GM12878 (cell line): ENCODE data around the gene KRT7. TPM values are rescaled to one million over a fixed set of nuclear protein-coding genes. Genes with fewer than 3 reads are reported as not detected.
A peak's percentile ranks its signal among the peaks of the same experiment; 100 is the strongest.

ENCODE experiments used
- ATAC-seq: fragments of 200-7000 bp; cut with Tn5 transposase; 3 replicates; pipeline ENCODE4 v1.9.1; 2020; ENCODE audit warnings: mild to moderate bottlenecking, moderate library complexity
- BruUV-seq: library from RNA; stranded (reverse); fragments of 400-500 nt; replicated peaks from 2 replicates; lab custom pipeline; 2021; lab: Mats Ljungman, UMichigan
- CTCF ChIA-PET: fragments of 300-600 bp; sonication (Branson Sonifier 250); formaldehyde crosslinking; extraction: SDS; loops from one replicate; lab custom pipeline; 2021; ENCODE audit warnings: inconsistent platforms; lab: Yijun Ruan, JAX
- POLR2A ChIA-PET: fragments of 350-600 bp; formaldehyde crosslinking; extraction: SDS; loops from one replicate; lab custom pipeline; 2021; ENCODE audit warnings: inconsistent platforms; lab: Charles Lee
- RAD21 ChIA-PET: fragments of 300-600 bp; sonication (Branson Sonifier 250); formaldehyde crosslinking; loops from one replicate; lab custom pipeline; 2023; ENCODE audit warnings: antibody characterized with exemption; ENCODE audit not compliant: unreplicated experiment; lab: Charles Lee
- SMC1A ChIA-PET: fragments of 300-600 bp; sonication (Branson Sonifier 250); formaldehyde crosslinking; loops from one replicate; lab custom pipeline; 2023; ENCODE audit not compliant: unreplicated experiment, uncharacterized antibody; lab: Charles Lee
- DNase-seq: peaks from one replicate; pipeline ENCODE4 v3.0.0-alpha.2; 2011; ENCODE audit warnings: low read depth, low spot score
- FAIRE-seq: peaks from 3 replicates; lab custom pipeline; 2011; peaks lifted over from hg19 to GRCh38; lab: Jason Lieb, UNC
- H2AFZ ChIP-seq: 2 replicates; pipeline ENCODE4 v1.6.0; 2011; ENCODE audit warnings: low read depth, low read length, control low read depth; ENCODE audit not compliant: control insufficient read depth
- H3K27ac ChIP-seq: 2 replicates; pipeline ENCODE4 v1.5.1; 2011; ENCODE audit warnings: control low read depth; ENCODE audit not compliant: control insufficient read depth, insufficient read depth
- H3K27me3 ChIP-seq, 2 experiments: replicated peaks in 1 of 2; 2 replicates each; pipeline versions ENCODE4 v1.6.0 to v1.6.1; 2011; ENCODE audit warnings: low read length in 1 of 2; ENCODE audit not compliant: control insufficient read depth in 2 of 2, insufficient read depth in 2 of 2
- H3K36me3 ChIP-seq, 2 experiments: 2 replicates each; pipeline ENCODE4 v1.5.1; 2011; ENCODE audit warnings: low read length in 1 of 2; ENCODE audit not compliant: control insufficient read depth in 2 of 2, insufficient read depth in 2 of 2
- H3K4me1 ChIP-seq: 2 replicates; pipeline ENCODE4 v1.6.1; 2011; ENCODE audit warnings: mild to moderate bottlenecking, low read length, moderate library complexity, mixed read lengths; ENCODE audit not compliant: control insufficient read depth, insufficient read depth
- H3K4me2 ChIP-seq: 2 replicates; pipeline ENCODE4 v1.6.0; 2011; ENCODE audit warnings: control low read depth; ENCODE audit not compliant: control insufficient read depth, insufficient read depth
- H3K4me3 ChIP-seq: fragments of 200-600 bp; sonication (generic); 2 replicates; pipeline ENCODE4 v1.5.1; 2016
- H3K79me2 ChIP-seq: 2 replicates; pipeline ENCODE4 v1.6.0; 2011; ENCODE audit warnings: low read length; ENCODE audit not compliant: control insufficient read depth, insufficient read depth
- H3K9ac ChIP-seq: 2 replicates; pipeline ENCODE4 v1.8.0; 2011; ENCODE audit warnings: low read length, control low read depth, mixed read lengths; ENCODE audit not compliant: control insufficient read depth, insufficient read depth
- H3K9me3 ChIP-seq: replicated peaks from 3 replicates; pipeline ENCODE4 v1.5.1; 2011; ENCODE audit warnings: mild to moderate bottlenecking, low read length; ENCODE audit not compliant: control insufficient read depth, insufficient read depth
- H4K20me1 ChIP-seq: 2 replicates; pipeline ENCODE4 v1.6.0; 2011; ENCODE audit not compliant: control insufficient read depth, insufficient read depth
- CBX3 ChIP-seq: fragments of 200-600 bp; sonication (generic); IDR thresholded peaks from 2 replicates; pipeline ENCODE4 v1.6.1; 2016; ENCODE audit warnings: low read depth, borderline replicate concordance
- CBX5 ChIP-seq: sonication (generic); IDR thresholded peaks from 2 replicates; pipeline ENCODE4 v1.6.1; 2016; ENCODE audit warnings: low read depth, moderate library complexity, mild to moderate bottlenecking, inconsistent platforms
- EZH2 ChIP-seq: IDR thresholded peaks from 2 replicates; pipeline ENCODE4 v1.6.1; 2012; ENCODE audit warnings: low read depth, mild to moderate bottlenecking, control low read depth, inconsistent platforms, low read length, borderline replicate concordance; ENCODE audit not compliant: control insufficient read depth
- IKZF2 ChIP-seq, 2 experiments: fragments of 450-650 bp; IDR thresholded peaks; 2 replicates each; pipeline ENCODE4 v1.6.1; 2017; ENCODE audit warnings: mild to moderate bottlenecking in 2 of 2, moderate library complexity in 2 of 2
- MXI1 ChIP-seq: fragments of 150-350 bp; IDR thresholded peaks from 2 replicates; pipeline ENCODE4 v1.6.1; 2011; ENCODE audit warnings: low read depth, mild to moderate bottlenecking, inconsistent platforms, low read length, improper control_type of control experiment
- NRF1 ChIP-seq: conservative IDR thresholded peaks from 2 replicates; pipeline ENCODE4 v1.6.1; 2011; ENCODE audit warnings: mild to moderate bottlenecking, low read depth, low read length, improper control_type of control experiment
- POLR2AphosphoS2 ChIP-seq: IDR thresholded peaks from 2 replicates; pipeline ENCODE4 v1.6.1; 2011; ENCODE audit warnings: low read depth, mild to moderate bottlenecking, low read length, improper control_type of control experiment, moderate library complexity
- STAT3 ChIP-seq: IDR thresholded peaks from 2 replicates; pipeline ENCODE4 v1.6.1; 2011; ENCODE audit warnings: low read depth, low read length, improper control_type of control experiment
- TARDBP ChIP-seq: IDR thresholded peaks from 2 replicates; pipeline ENCODE4 v1.6.1; 2016; ENCODE audit warnings: borderline replicate concordance
- TCF3 ChIP-seq: IDR thresholded peaks from 2 replicates; pipeline ENCODE4 v1.6.1; 2012; ENCODE audit warnings: low read depth, mild to moderate bottlenecking, low read length, borderline replicate concordance; ENCODE audit not compliant: insufficient read depth
- WGBS: methylation state at CpG from one replicate; pipeline ENCODE4 v1.1.6; 2016; ENCODE audit warnings: low lambda C conversion rate; ENCODE audit not compliant: insufficient replicate concordance, insufficient coverage; ENCODE audit errors: missing lambda C conversion rate; 5-methylcytosine and 5-hydroxymethylcytosine counted together
- in situ Hi-C: fragments of 300-500 bp; cut with MboI; formaldehyde crosslinking; loops from 9 replicates; pipeline ENCODE4 v1.14.3; 2018; ENCODE audit warnings: mixed read lengths
- intact Hi-C: fragments of 100-400 bp; cut with micrococcal nuclease; formaldehyde crosslinking; loops from one replicate; pipeline ENCODE4 v1.14.2; 2022; ENCODE audit not compliant: unreplicated experiment
- polyA plus RNA-seq, 11 experiments: library from polyadenylated mRNA; depleted of rRNA in 4 of 11; unstranded in 6 of 11; stranded (reverse) in 5 of 11; fragments of >200 nt; fragmentation: Nextera tagmentation in 4 of 11; fragmentation: Illumina TruSeq in 1 of 11; extraction: Ambion mirVana in 4 of 11; extraction: Trizol in 1 of 11; gene quantifications; 1 replicate in 1 of 11; 2 replicates in 10 of 11; pipeline versions ENCODE4 v1.2.1 to v1.2.3, GENCODE V29; 2011 to 2016; ENCODE audit warnings: inconsistent platforms in 2 of 11, missing spikeins in 2 of 11, low read depth in 1 of 11
- total RNA-seq, 4 experiments: library from RNA; depleted of rRNA in 3 of 4; stranded (reverse); fragments of >200 nt in 3 of 4; fragmentation: Illumina TruSeq in 1 of 4; extraction: Trizol in 1 of 4; gene quantifications; 2 replicates each; pipeline versions ENCODE4 v1.2.1 to v1.2.3, GENCODE V29; 2013 to 2021
- TF ChIP-seq, protein P1 (sequence below): fragments of 450-650 bp; formaldehyde crosslinking; IDR thresholded peaks from 2 replicates; pipeline ENCODE4 v1.5.0; 2022; ENCODE audit warnings: mild to moderate bottlenecking, missing genetic modification characterization
- TF ChIP-seq, protein P2 (sequence below): IDR thresholded peaks from 2 replicates; pipeline ENCODE4 v1.6.1; 2012; ENCODE audit warnings: low read depth, low read length, improper control_type of control experiment
- TF ChIP-seq, protein P3 (sequence below): fragments of 450-650 bp; formaldehyde crosslinking; IDR thresholded peaks from 2 replicates; pipeline ENCODE4 v1.4.0; 2020; ENCODE audit warnings: mild to moderate bottlenecking, moderate library complexity

Gene KRT7
- total and polyA plus RNA-seq, 10 of the 15 experiments (the other 5 are each of a cell fraction or from before 2014, with no cell fraction given): 0.90 to 18.7 (median 4.8) TPM

DNA sequence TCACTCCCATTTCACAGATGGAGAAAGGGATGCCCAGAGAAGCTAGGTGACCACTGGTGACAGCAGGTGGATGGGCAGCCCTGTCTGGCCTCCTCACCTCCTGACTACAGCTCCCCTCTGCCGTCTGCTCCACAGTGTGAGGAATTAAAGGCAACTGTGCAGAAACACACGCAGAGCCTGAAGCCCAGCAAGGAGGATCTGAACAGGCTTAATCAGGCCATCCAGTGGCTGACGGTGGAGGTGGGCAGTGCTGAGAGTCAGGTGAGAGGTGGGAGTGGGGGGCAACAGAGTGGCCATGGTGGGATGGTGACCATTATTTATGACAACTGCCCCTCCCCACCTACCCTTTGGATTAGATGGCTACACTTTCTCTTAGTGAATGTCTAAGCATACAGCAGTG is 42.6 kb downstream of the KRT7 start (continued):
- TF ChIP-seq, protein P1, sequence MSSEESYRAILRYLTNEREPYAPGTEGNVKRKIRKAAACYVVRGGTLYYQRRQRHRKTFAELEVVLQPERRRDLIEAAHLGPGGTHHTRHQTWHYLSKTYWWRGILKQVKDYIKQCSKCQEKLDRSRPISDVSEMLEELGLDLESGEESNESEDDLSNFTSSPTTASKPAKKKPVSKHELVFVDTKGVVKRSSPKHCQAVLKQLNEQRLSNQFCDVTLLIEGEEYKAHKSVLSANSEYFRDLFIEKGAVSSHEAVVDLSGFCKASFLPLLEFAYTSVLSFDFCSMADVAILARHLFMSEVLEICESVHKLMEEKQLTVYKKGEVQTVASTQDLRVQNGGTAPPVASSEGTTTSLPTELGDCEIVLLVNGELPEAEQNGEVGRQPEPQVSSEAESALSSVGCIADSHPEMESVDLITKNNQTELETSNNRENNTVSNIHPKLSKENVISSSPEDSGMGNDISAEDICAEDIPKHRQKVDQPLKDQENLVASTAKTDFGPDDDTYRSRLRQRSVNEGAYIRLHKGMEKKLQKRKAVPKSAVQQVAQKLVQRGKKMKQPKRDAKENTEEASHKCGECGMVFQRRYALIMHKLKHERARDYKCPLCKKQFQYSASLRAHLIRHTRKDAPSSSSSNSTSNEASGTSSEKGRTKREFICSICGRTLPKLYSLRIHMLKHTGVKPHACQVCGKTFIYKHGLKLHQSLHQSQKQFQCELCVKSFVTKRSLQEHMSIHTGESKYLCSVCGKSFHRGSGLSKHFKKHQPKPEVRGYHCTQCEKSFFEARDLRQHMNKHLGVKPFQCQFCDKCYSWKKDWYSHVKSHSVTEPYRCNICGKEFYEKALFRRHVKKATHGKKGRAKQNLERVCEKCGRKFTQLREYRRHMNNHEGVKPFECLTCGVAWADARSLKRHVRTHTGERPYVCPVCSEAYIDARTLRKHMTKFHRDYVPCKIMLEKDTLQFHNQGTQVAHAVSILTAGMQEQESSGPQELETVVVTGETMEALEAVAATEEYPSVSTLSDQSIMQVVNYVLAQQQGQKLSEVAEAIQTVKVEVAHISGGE: no peak
- TF ChIP-seq CBX3 (no peak), STAT3 (no peak), MXI1 (no peak)
- TF ChIP-seq, all 136 proteins: peak for 0

DNA sequence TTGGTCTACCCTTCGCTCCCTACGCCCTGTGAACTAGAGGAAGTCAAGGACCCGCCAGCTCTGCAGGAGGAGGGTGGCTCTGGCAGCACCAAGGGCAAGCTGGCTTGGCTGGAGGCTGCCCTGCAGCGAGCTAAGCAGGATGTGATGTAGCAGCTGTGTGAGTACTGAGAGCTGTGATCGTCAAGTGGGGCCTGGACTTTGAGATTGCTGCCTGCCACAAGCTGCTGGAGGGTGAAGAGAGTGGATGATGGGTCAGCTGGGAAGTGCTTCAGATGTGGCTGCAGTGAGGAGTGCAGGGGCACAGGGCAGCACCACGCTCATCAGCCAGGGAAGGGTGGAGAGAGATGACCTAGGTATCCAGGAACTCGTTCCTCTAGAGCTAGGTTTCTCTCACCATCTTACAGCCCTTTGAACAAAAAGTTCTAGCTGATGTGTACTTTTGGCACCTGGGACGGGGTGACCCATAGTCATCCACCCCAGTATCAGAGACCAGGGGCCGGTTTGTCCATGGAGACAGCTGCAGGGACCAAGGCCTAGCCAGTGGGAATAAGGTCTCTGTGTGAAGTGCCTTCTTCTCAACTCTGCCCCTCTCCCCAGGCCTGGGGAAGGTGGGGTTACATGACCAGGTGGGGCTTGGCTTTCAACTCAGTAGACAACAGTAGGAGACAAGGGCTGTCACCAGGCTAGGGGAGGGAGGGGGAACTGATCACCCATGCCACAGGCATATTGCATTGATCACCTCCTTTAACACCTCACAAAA is 44.6 kb downstream of the KRT7 start:
- no peak overlapping the region for H3K4me3 ChIP-seq
- ATAC-seq (peak; percentile 18), FAIRE-seq (no peak), DNase-seq (no peak)
- no peak overlapping the region for H3K9ac ChIP-seq
- BruUV-seq: no TSS peak
- in situ Hi-C loops: no loop called here
- no peak overlapping the region for H3K27ac ChIP-seq
- WGBS: 12% methylated on average over 9 of the region's 9 CpGs
- ChIA-PET CTCF (interaction anchor here (0.6 to 6.4 kb wide), 16 partner anchors 9 to 369 kb away, joined by 3 to 84 read pairs (median 8); partner anchors contain the start of gene KRT81), RAD21 (interaction anchor here (0.7 to 2.2 kb wide), 3 partner anchors 49 to 271 kb away, joined by 3 to 24 read pairs (median 6); no protein-coding TSS in a partner anchor), POLR2A (interaction anchor here (0.5 kb wide), 1 partner anchor 1702 kb away, joined by 4 read pairs; no protein-coding TSS in a partner anchor), SMC1A (interaction anchor here (1.0 to 2.0 kb wide), 5 partner anchors 27 to 66 kb away, joined by 3 to 7 read pairs (median 5); no protein-coding TSS in a partner anchor)
- intact Hi-C loops: no loop called here
- no peaks in the 10 kb centered on the region for H4K20me1 ChIP-seq
- no peaks in the 10 kb centered on the region for H3K9me3 ChIP-seq
- H3K27me3 ChIP-seq: peaks cover 3% of the 10 kb centered on the region in 2 experiments; a peak in 2 of 4 replicates
- no peaks in the 10 kb centered on the region for H3K79me2 ChIP-seq
- no peak overlapping the region for H2AFZ ChIP-seq
- H3K4me1 ChIP-seq: no peaks in the 10 kb centered on the region
- no peaks in the 10 kb centered on the region for H3K36me3 ChIP-seq
- no peak overlapping the region for H3K4me2 ChIP-seq
- TF ChIP-seq TCF3 (no peak), TARDBP (no peak), CBX5 (no peak), EZH2 (no peak), POLR2AphosphoS2 (no peak), NRF1 (no peak), IKZF2 (IDR thresholded peaks at IDR 0.05) (no peak)
- TF ChIP-seq, protein P2, sequence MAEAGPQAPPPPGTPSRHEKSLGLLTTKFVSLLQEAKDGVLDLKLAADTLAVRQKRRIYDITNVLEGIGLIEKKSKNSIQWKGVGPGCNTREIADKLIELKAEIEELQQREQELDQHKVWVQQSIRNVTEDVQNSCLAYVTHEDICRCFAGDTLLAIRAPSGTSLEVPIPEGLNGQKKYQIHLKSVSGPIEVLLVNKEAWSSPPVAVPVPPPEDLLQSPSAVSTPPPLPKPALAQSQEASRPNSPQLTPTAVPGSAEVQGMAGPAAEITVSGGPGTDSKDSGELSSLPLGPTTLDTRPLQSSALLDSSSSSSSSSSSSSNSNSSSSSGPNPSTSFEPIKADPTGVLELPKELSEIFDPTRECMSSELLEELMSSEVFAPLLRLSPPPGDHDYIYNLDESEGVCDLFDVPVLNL: no peak
- TF ChIP-seq, protein P3, sequence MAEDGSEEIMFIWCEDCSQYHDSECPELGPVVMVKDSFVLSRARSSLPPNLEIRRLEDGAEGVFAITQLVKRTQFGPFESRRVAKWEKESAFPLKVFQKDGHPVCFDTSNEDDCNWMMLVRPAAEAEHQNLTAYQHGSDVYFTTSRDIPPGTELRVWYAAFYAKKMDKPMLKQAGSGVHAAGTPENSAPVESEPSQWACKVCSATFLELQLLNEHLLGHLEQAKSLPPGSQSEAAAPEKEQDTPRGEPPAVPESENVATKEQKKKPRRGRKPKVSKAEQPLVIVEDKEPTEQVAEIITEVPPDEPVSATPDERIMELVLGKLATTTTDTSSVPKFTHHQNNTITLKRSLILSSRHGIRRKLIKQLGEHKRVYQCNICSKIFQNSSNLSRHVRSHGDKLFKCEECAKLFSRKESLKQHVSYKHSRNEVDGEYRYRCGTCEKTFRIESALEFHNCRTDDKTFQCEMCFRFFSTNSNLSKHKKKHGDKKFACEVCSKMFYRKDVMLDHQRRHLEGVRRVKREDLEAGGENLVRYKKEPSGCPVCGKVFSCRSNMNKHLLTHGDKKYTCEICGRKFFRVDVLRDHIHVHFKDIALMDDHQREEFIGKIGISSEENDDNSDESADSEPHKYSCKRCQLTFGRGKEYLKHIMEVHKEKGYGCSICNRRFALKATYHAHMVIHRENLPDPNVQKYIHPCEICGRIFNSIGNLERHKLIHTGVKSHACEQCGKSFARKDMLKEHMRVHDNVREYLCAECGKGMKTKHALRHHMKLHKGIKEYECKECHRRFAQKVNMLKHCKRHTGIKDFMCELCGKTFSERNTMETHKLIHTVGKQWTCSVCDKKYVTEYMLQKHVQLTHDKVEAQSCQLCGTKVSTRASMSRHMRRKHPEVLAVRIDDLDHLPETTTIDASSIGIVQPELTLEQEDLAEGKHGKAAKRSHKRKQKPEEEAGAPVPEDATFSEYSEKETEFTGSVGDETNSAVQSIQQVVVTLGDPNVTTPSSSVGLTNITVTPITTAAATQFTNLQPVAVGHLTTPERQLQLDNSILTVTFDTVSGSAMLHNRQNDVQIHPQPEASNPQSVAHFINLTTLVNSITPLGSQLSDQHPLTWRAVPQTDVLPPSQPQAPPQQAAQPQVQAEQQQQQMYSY (CRISPR knock-in tag): no peak
